GM23338 (cell line): ENCODE results near the gene RGS8. TPM values are rescaled to one million over a fixed set of nuclear protein-coding genes. Genes with fewer than 3 reads are reported as not detected.
A peak's percentile ranks its signal among the peaks of the same experiment; 100 is the strongest.

ENCODE experiments used
- ATAC-seq: fragments of 200-7000 bp; cut with Tn5 transposase; 3 replicates; pipeline ENCODE4 v1.9.1; 2020
- DNase-seq: peaks from one replicate; pipeline ENCODE4 v3.0.0-alpha.2; 2015; ENCODE audit warnings: low spot score
- H2AFZ ChIP-seq: fragments of 200-600 bp; sonication (generic); 2 replicates; pipeline ENCODE4 v1.8.0; 2016; ENCODE audit warnings: antibody characterized with exemption, mild to moderate bottlenecking, moderate library complexity
- H3F3A ChIP-seq: fragments of 200-600 bp; sonication (generic); replicated peaks from 2 replicates; pipeline ENCODE4 v1.8.0; 2017; ENCODE audit warnings: antibody characterized with exemption, mixed run types, low read depth
- H3K27ac ChIP-seq: fragments of 200-600 bp; sonication (generic); 2 replicates; pipeline ENCODE4 v1.6.1; 2016; ENCODE audit warnings: low read depth
- H3K27me3 ChIP-seq: fragments of 200-600 bp; sonication (generic); 2 replicates; pipeline ENCODE4 v1.8.0; 2016; ENCODE audit warnings: mild to moderate bottlenecking, mixed run types, moderate library complexity; ENCODE audit not compliant: insufficient read depth
- H3K36me3 ChIP-seq: fragments of 200-600 bp; sonication (generic); 2 replicates; pipeline ENCODE4 v1.8.0; 2016; ENCODE audit warnings: mild to moderate bottlenecking; ENCODE audit not compliant: insufficient read depth
- H3K4me1 ChIP-seq: fragments of 200-600 bp; sonication (generic); 2 replicates; pipeline ENCODE4 v1.8.0; 2016; ENCODE audit warnings: mild to moderate bottlenecking, moderate library complexity; ENCODE audit not compliant: insufficient read depth
- H3K4me2 ChIP-seq: fragments of 200-600 bp; sonication (generic); 2 replicates; pipeline ENCODE4 v1.7.1; 2017; ENCODE audit warnings: mixed run types
- H3K4me3 ChIP-seq: fragments of 200-600 bp; sonication (generic); 2 replicates; pipeline ENCODE4 v1.6.1; 2016; ENCODE audit warnings: mixed run types
- H3K79me2 ChIP-seq: fragments of 200-600 bp; sonication (generic); replicated peaks from 2 replicates; pipeline ENCODE4 v1.8.0; 2017; ENCODE audit warnings: mild to moderate bottlenecking; ENCODE audit not compliant: insufficient read depth
- H3K9me2 ChIP-seq: fragments of 200-600 bp; sonication (generic); 2 replicates; pipeline ENCODE4 v1.8.0; 2017; ENCODE audit not compliant: insufficient read depth
- H4K20me1 ChIP-seq: fragments of 200-600 bp; sonication (generic); replicated peaks from 2 replicates; pipeline ENCODE4 v1.8.0; 2017; ENCODE audit warnings: mild to moderate bottlenecking; ENCODE audit not compliant: insufficient read depth
- H3K27ac Mint-ChIP-seq: 2 replicates; pipeline ENCODE4 v1.8.0; 2020; ENCODE audit warnings: inconsistent platforms, mild to moderate bottlenecking, moderate library complexity, mixed read lengths
- H3K27me3 Mint-ChIP-seq: 3 replicates; pipeline ENCODE4 v1.8.0; 2022; ENCODE audit warnings: low read depth, mild to moderate bottlenecking, moderate library complexity, mixed read lengths, inconsistent platforms; ENCODE audit not compliant: insufficient read depth, poor library complexity
- H3K36me3 Mint-ChIP-seq: 3 replicates; pipeline ENCODE4 v1.8.0; 2021; ENCODE audit warnings: low read depth, mild to moderate bottlenecking, inconsistent platforms, moderate library complexity, mixed read lengths
- H3K4me1 Mint-ChIP-seq: 3 replicates; pipeline ENCODE4 v1.8.0; 2020; ENCODE audit warnings: mild to moderate bottlenecking, inconsistent platforms, mixed read lengths
- H3K4me3 Mint-ChIP-seq: 3 replicates; pipeline ENCODE4 v1.8.0; 2021; ENCODE audit warnings: moderate library complexity, mild to moderate bottlenecking, inconsistent platforms, mixed read lengths
- H3K9me3 Mint-ChIP-seq: 3 replicates; pipeline ENCODE4 v1.8.0; 2020; ENCODE audit warnings: moderate library complexity, mild to moderate bottlenecking, inconsistent platforms, mixed read lengths
- CREB1 ChIP-seq: fragments of 250-450 bp; sonication (Bioruptor Pico); IDR thresholded peaks from 2 replicates; pipeline ENCODE4 v1.5.0; 2020; ENCODE audit warnings: low read depth, mild to moderate bottlenecking, moderate library complexity
- EZH2 ChIP-seq: fragments of 200-600 bp; sonication (generic); IDR thresholded peaks from one replicate; pipeline ENCODE4 v1.8.0; 2017; ENCODE audit warnings: antibody characterized with exemption, mild to moderate bottlenecking, low read depth; ENCODE audit not compliant: unreplicated experiment
- EZH2phosphoT487 ChIP-seq: fragments of 200-600 bp; sonication (generic); IDR thresholded peaks from one replicate; pipeline ENCODE4 v1.8.1; 2018; ENCODE audit warnings: antibody characterized with exemption; ENCODE audit not compliant: unreplicated experiment
- JUNB ChIP-seq: IDR thresholded peaks from one replicate; pipeline ENCODE4 v1.6.1; 2016; ENCODE audit warnings: antibody characterized with exemption; ENCODE audit not compliant: unreplicated experiment
- NANOG ChIP-seq: IDR thresholded peaks from 2 replicates; pipeline ENCODE4 v1.6.1; 2016; ENCODE audit warnings: antibody characterized with exemption, borderline replicate concordance
- POLR2AphosphoS5 ChIP-seq: IDR thresholded peaks from 2 replicates; pipeline ENCODE4 v1.6.1; 2016; ENCODE audit warnings: antibody characterized with exemption, low read depth
- REST ChIP-seq: IDR thresholded peaks from one replicate; pipeline ENCODE4 v1.6.1; 2018; ENCODE audit warnings: antibody characterized with exemption; ENCODE audit not compliant: unreplicated experiment
- STAT1 ChIP-seq: IDR thresholded peaks from one replicate; pipeline ENCODE4 v1.6.1; 2016; ENCODE audit warnings: antibody characterized with exemption; ENCODE audit not compliant: unreplicated experiment
- ZNF114 ChIP-seq: fragments of 250-450 bp; sonication (Bioruptor Pico); IDR thresholded peaks from 2 replicates; pipeline ENCODE4 v1.5.0; 2020; ENCODE audit warnings: mild to moderate bottlenecking, moderate library complexity
- ZNF331 ChIP-seq: fragments of 250-450 bp; sonication (Bioruptor Pico); IDR thresholded peaks from 2 replicates; pipeline ENCODE4 v1.5.0; 2020; ENCODE audit warnings: low read depth, mild to moderate bottlenecking, moderate library complexity
- long read RNA-seq: library from polyadenylated mRNA; unstranded; transcript quantifications from one replicate; pipeline ENCODE4 v2.0.0, GENCODE V29; 2020; ENCODE audit not compliant: unreplicated experiment
- polyA plus RNA-seq: library from polyadenylated mRNA; unstranded; fragments of >200 nt; fragmentation: Nextera tagmentation; extraction: Ambion mirVana; gene quantifications from 2 replicates; pipeline ENCODE4 v1.2.1, GENCODE V29; 2016
- total RNA-seq: library from RNA; depleted of rRNA; stranded (reverse); fragments of >200 nt; shearing (Covaris generic); gene quantifications from 2 replicates; pipeline ENCODE4 v1.2.3, GENCODE V29; 2014; rRNA removed
- TF ChIP-seq, protein P1 (sequence below), 2 experiments: fragments of 200-600 bp in 1 of 2; sonication (generic) in 1 of 2; conservative IDR thresholded peaks; 2 replicates each; pipeline versions ENCODE4 v1.5.1 to v1.6.1; 2016 to 2017; ENCODE audit warnings: antibody characterized with exemption in 2 of 2, low read depth in 2 of 2, mild to moderate bottlenecking in 2 of 2, moderate library complexity in 1 of 2
- TF ChIP-seq, protein P2 (sequence below): IDR thresholded peaks from 2 replicates; pipeline ENCODE4 v1.6.1; 2016; ENCODE audit warnings: antibody characterized with exemption
- TF ChIP-seq, protein P3 (sequence below): fragments of 250-450 bp; sonication (Bioruptor Pico); IDR thresholded peaks from 2 replicates; pipeline ENCODE4 v1.5.0; 2020; ENCODE audit warnings: mild to moderate bottlenecking, moderate library complexity

The RGS8 gene, protein sequence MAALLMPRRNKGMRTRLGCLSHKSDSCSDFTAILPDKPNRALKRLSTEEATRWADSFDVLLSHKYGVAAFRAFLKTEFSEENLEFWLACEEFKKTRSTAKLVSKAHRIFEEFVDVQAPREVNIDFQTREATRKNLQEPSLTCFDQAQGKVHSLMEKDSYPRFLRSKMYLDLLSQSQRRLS
- total RNA-seq = 1.0 and 2.5 TPM in 2 replicates
- 0.06 and 0.10 TPM in 2 replicates for polyA plus RNA-seq
- long read RNA-seq = 0 reads

DNA sequence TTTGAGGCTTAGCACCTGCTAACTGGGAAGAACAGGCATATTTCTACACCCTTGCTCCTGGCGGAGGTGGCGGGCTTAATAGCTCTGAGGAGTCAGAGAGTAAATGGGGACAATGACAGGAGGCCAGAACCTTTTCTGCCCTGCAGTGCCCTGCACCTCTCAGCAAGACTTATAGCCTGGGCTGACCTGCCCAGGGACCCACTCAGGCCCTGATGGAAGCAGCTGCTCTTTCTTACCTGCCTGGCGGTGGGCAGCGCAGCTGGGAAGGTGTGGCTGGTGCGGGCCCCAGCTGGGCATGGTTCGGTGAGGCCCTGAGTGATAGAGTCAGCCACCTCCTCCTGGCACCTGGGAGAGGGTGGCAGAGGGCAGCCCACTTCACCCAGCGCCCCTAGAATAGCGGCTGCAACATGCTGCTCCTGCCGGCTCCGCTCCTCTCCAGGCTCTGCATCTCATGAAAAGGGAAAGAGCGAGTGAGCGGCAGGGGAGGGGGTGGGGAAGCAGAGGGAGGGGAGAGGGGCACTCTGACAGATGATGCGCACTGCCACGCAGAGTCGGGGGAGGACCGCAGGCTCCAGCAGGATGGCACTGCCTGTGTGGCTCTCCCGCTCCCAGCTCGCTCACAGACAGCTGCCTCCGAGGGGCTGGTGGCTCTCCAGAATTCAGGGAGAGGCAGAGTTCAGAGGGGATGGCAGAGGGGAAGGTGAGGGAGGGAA is at the start of gene RGS8:
TSS of gene RGS8 (minus strand) at position 472 of the 713 bp plus-strand sequence. CDS start 14,938 bp downstream, outside the sequence.
- Mint-ChIP-seq H3K36me3 (no peaks in the 10 kb centered on the region), H3K27ac (no peak within 1 kb of the TSS), H3K9me3 (no peaks in the 10 kb centered on the region), H3K4me3 (peak within 1 kb of the TSS; percentile 43), H3K27me3 (peaks cover 11% of the 10 kb centered on the region), H3K4me1 (peaks cover 5% of the 10 kb centered on the region)
- peak; percentile 57 for DNase-seq
- Histone ChIP-seq H3F3A (no peaks in the 10 kb centered on the region), H3K4me3 (peak within 1 kb of the TSS; percentile 50), H3K27me3 (peaks cover 33% of the 10 kb centered on the region), H2AFZ (peak within 1 kb of the TSS; percentile 93), H4K20me1 (no peaks in the 10 kb centered on the region), H3K4me1 (peaks cover 7% of the 10 kb centered on the region), H3K9me2 (peaks cover 6% of the 10 kb centered on the region; the same call in 1 of the 2 replicates), H3K4me2 (peak within 1 kb of the TSS; percentile 75), H3K36me3 (no peaks in the 10 kb centered on the region), H3K27ac (no peak within 1 kb of the TSS), H3K79me2 (no peaks in the 10 kb centered on the region)
- ATAC-seq = peak; percentile 85
- TF ChIP-seq NANOG (no peak), STAT1 (no peak), EZH2phosphoT487 (no peak), POLR2AphosphoS5 (no peak), ZNF114 (CRISPR knock-in tag) (no peak), ZNF331 (CRISPR knock-in tag) (no peak), REST (no peak), EZH2 (no peak), CREB1 (CRISPR knock-in tag) (no peak), JUNB (no peak)
- TF ChIP-seq, protein P1, sequence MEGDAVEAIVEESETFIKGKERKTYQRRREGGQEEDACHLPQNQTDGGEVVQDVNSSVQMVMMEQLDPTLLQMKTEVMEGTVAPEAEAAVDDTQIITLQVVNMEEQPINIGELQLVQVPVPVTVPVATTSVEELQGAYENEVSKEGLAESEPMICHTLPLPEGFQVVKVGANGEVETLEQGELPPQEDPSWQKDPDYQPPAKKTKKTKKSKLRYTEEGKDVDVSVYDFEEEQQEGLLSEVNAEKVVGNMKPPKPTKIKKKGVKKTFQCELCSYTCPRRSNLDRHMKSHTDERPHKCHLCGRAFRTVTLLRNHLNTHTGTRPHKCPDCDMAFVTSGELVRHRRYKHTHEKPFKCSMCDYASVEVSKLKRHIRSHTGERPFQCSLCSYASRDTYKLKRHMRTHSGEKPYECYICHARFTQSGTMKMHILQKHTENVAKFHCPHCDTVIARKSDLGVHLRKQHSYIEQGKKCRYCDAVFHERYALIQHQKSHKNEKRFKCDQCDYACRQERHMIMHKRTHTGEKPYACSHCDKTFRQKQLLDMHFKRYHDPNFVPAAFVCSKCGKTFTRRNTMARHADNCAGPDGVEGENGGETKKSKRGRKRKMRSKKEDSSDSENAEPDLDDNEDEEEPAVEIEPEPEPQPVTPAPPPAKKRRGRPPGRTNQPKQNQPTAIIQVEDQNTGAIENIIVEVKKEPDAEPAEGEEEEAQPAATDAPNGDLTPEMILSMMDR (conservative IDR thresholded peaks at IDR 0.05; ENCODE audit: low read depth in 2 of 2) = no peak
- TF ChIP-seq, protein P2, sequence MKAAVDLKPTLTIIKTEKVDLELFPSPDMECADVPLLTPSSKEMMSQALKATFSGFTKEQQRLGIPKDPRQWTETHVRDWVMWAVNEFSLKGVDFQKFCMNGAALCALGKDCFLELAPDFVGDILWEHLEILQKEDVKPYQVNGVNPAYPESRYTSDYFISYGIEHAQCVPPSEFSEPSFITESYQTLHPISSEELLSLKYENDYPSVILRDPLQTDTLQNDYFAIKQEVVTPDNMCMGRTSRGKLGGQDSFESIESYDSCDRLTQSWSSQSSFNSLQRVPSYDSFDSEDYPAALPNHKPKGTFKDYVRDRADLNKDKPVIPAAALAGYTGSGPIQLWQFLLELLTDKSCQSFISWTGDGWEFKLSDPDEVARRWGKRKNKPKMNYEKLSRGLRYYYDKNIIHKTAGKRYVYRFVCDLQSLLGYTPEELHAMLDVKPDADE = no peak
- TF ChIP-seq, protein P3, sequence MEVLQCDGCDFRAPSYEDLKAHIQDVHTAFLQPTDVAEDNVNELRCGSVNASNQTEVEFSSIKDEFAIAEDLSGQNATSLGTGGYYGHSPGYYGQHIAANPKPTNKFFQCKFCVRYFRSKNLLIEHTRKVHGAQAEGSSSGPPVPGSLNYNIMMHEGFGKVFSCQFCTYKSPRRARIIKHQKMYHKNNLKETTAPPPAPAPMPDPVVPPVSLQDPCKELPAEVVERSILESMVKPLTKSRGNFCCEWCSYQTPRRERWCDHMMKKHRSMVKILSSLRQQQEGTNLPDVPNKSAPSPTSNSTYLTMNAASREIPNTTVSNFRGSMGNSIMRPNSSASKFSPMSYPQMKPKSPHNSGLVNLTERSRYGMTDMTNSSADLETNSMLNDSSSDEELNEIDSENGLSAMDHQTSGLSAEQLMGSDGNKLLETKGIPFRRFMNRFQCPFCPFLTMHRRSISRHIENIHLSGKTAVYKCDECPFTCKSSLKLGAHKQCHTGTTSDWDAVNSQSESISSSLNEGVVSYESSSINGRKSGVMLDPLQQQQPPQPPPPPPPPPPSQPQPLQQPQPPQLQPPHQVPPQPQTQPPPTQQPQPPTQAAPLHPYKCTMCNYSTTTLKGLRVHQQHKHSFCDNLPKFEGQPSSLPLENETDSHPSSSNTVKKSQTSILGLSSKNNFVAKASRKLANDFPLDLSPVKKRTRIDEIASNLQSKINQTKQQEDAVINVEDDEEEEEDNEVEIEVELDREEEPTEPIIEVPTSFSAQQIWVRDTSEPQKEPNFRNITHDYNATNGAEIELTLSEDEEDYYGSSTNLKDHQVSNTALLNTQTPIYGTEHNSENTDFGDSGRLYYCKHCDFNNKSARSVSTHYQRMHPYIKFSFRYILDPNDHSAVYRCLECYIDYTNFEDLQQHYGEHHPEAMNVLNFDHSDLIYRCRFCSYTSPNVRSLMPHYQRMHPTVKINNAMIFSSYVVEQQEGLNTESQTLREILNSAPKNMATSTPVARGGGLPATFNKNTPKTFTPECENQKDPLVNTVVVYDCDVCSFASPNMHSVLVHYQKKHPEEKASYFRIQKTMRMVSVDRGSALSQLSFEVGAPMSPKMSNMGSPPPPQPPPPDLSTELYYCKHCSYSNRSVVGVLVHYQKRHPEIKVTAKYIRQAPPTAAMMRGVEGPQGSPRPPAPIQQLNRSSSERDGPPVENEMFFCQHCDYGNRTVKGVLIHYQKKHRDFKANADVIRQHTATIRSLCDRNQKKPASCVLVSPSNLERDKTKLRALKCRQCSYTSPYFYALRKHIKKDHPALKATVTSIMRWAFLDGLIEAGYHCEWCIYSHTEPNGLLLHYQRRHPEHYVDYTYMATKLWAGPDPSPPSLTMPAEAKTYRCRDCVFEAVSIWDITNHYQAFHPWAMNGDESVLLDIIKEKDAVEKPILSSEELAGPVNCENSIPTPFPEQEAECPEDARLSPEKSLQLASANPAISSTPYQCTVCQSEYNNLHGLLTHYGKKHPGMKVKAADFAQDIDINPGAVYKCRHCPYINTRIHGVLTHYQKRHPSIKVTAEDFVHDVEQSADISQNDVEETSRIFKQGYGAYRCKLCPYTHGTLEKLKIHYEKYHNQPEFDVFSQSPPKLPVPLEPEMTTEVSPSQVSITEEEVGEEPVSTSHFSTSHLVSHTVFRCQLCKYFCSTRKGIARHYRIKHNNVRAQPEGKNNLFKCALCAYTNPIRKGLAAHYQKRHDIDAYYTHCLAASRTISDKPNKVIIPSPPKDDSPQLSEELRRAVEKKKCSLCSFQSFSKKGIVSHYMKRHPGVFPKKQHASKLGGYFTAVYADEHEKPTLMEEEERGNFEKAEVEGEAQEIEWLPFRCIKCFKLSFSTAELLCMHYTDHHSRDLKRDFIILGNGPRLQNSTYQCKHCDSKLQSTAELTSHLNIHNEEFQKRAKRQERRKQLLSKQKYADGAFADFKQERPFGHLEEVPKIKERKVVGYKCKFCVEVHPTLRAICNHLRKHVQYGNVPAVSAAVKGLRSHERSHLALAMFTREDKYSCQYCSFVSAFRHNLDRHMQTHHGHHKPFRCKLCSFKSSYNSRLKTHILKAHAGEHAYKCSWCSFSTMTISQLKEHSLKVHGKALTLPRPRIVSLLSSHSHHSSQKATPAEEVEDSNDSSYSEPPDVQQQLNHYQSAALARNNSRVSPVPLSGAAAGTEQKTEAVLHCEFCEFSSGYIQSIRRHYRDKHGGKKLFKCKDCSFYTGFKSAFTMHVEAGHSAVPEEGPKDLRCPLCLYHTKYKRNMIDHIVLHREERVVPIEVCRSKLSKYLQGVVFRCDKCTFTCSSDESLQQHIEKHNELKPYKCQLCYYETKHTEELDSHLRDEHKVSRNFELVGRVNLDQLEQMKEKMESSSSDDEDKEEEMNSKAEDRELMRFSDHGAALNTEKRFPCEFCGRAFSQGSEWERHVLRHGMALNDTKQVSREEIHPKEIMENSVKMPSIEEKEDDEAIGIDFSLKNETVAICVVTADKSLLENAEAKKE = no peak
